Activated CD4-positive, alpha-beta T cell treated with anti-CD3 and anti-CD28 coated beads, Interleukin-2, amount 10 ng/mL, durations not matched to agents 7 days and 5 days (primary cell): ENCODE data around the gene DDX3Y. TPM values are rescaled to one million over a fixed set of nuclear protein-coding genes. Genes with fewer than 3 reads are reported as not detected.
A peak's percentile ranks its signal among the peaks of the same experiment; 100 is the strongest.

Experiments
- CTCF ChIA-PET: fragments of 350-600 bp; sonication (Branson Sonifier 250); formaldehyde crosslinking; loops from one replicate; lab custom pipeline; 2021; ENCODE audit warnings: antibody characterized with exemption; lab: Charles Lee
- POLR2A ChIA-PET: fragments of 350-600 bp; sonication (Branson Sonifier 250); formaldehyde crosslinking; loops from one replicate; lab custom pipeline; 2021; ENCODE audit warnings: antibody characterized with exemption; lab: Charles Lee
- DNase-seq: peaks from one replicate; pipeline ENCODE4 v3.0.0-alpha.2; 2020
- H3K27ac Mint-ChIP-seq: one replicate; pipeline ENCODE4 v1.8.0; 2021; ENCODE audit warnings: mild to moderate bottlenecking, moderate library complexity, mixed read lengths
- H3K27me3 Mint-ChIP-seq: one replicate; pipeline ENCODE4 v1.8.0; 2021; ENCODE audit warnings: mixed read lengths
- H3K36me3 Mint-ChIP-seq: one replicate; pipeline ENCODE4 v1.8.0; 2021; ENCODE audit warnings: low read depth, mixed read lengths
- H3K4me1 Mint-ChIP-seq: one replicate; pipeline ENCODE4 v1.8.0; 2021; ENCODE audit warnings: mixed read lengths
- H3K4me3 Mint-ChIP-seq: one replicate; pipeline ENCODE4 v1.8.0; 2021; ENCODE audit warnings: mild to moderate bottlenecking, moderate library complexity, mixed read lengths
- H3K9me3 Mint-ChIP-seq: one replicate; pipeline ENCODE4 v1.8.0; 2021; ENCODE audit warnings: mixed read lengths
- total RNA-seq, 2 experiments: library from RNA; stranded (reverse); gene quantifications; one replicate each; pipeline ENCODE4 v1.2.3, GENCODE V29; 2021

Gene DDX3Y
- 10 to 100 TPM; 66.8 to 68.1 TPM for total RNA-seq

- peaks cover 15% of the 10 kb centered on the region for H3K36me3 Mint-ChIP-seq
- peak; percentile 89 for DNase-seq
- POLR2A ChIA-PET = interaction anchor here (0.6 kb wide), 1 partner anchor 36 kb away, joined by 3 read pairs; no protein-coding TSS in a partner anchor
- CTCF ChIA-PET = no interaction called here
- H3K27ac Mint-ChIP-seq = peak within 1 kb of the TSS; percentile 99
- no peaks in the 10 kb centered on the region for H3K9me3 Mint-ChIP-seq
- no peaks in the 10 kb centered on the region for H3K27me3 Mint-ChIP-seq
- peaks cover 21% of the 10 kb centered on the region for H3K4me1 Mint-ChIP-seq
- H3K4me3 Mint-ChIP-seq = peak within 1 kb of the TSS; percentile 99
Observed at GRCh38 chrY:12904618-12905516, at the start of gene DDX3Y. DDX3Y (plus strand) TSS chrY:12904868; CDS start chrY:12904937, 69 bp downstream.

GRCh38 chrY:12855791-12856275 lies 48.8 kb upstream of the DDX3Y start:
- Mint-ChIP-seq H3K9me3 (no peaks in the 10 kb centered on the region), H3K27ac (no peak overlapping the region), H3K4me1 (no peaks in the 10 kb centered on the region), H3K27me3 (no peaks in the 10 kb centered on the region), H3K36me3 (peaks cover 29% of the 10 kb centered on the region), H3K4me3 (no peak overlapping the region)
- ChIA-PET CTCF (no interaction called here), POLR2A (no interaction called here)
- DNase-seq = no peak

- Mint-ChIP-seq H3K4me3 (no peak overlapping the region), H3K27ac (no peak overlapping the region), H3K36me3 (no peaks in the 10 kb centered on the region), H3K4me1 (no peaks in the 10 kb centered on the region), H3K9me3 (no peaks in the 10 kb centered on the region), H3K27me3 (no peaks in the 10 kb centered on the region)
- DNase-seq = no peak
- ChIA-PET CTCF (no interaction called here), POLR2A (interaction anchor here (0.6 kb wide), 1 partner anchor 707 kb away, joined by 3 read pairs; no protein-coding TSS in a partner anchor)
Observed at GRCh38 chrY:12867960-12868359, 36.7 kb upstream of the DDX3Y start.

- no peak overlapping the region for H3K27ac Mint-ChIP-seq
- H3K4me3 Mint-ChIP-seq = no peak overlapping the region
- H3K27me3 Mint-ChIP-seq = peaks cover 4% of the 10 kb centered on the region
- H3K4me1 Mint-ChIP-seq = no peaks in the 10 kb centered on the region
- no peaks in the 10 kb centered on the region for H3K36me3 Mint-ChIP-seq
- CTCF ChIA-PET = no interaction called here
- H3K9me3 Mint-ChIP-seq = no peaks in the 10 kb centered on the region
- no peak for DNase-seq
- POLR2A ChIA-PET = no interaction called here
Observed at GRCh38 chrY:12896973-12897372, 7.7 kb upstream of the DDX3Y start.

GRCh38 chrY:12898604-12899003 lies 6.1 kb upstream of the DDX3Y start:
- no peaks in the 10 kb centered on the region for H3K36me3 Mint-ChIP-seq
- peaks cover 4% of the 10 kb centered on the region for H3K27me3 Mint-ChIP-seq
- H3K9me3 Mint-ChIP-seq = no peaks in the 10 kb centered on the region
- no peak for DNase-seq
- CTCF ChIA-PET = no interaction called here
- H3K4me1 Mint-ChIP-seq = no peaks in the 10 kb centered on the region
- POLR2A ChIA-PET = interaction anchor here (0.6 kb wide), 1 partner anchor 243 kb away, joined by 3 read pairs; no protein-coding TSS in a partner anchor
- H3K27ac Mint-ChIP-seq = no peak overlapping the region
- no peak overlapping the region for H3K4me3 Mint-ChIP-seq

- Mint-ChIP-seq H3K36me3 (peaks cover 21% of the 10 kb centered on the region), H3K27me3 (no peaks in the 10 kb centered on the region), H3K4me1 (peaks cover 26% of the 10 kb centered on the region), H3K4me3 (peak overlapping the region; percentile 99), H3K27ac (peak overlapping the region; percentile 99), H3K9me3 (no peaks in the 10 kb centered on the region)
- CTCF ChIA-PET = no interaction called here
- POLR2A ChIA-PET = no interaction called here
- DNase-seq = peak; percentile 75
Observed at GRCh38 chrY:12905517-12905872, 827 bp downstream of the DDX3Y start.

GRCh38 chrY:12905895-12906294 lies 1.2 kb downstream of the DDX3Y start:
- H3K9me3 Mint-ChIP-seq = no peaks in the 10 kb centered on the region
- peaks cover 23% of the 10 kb centered on the region for H3K36me3 Mint-ChIP-seq
- ChIA-PET POLR2A (no interaction called here), CTCF (no interaction called here)
- peaks cover 26% of the 10 kb centered on the region for H3K4me1 Mint-ChIP-seq
- H3K27me3 Mint-ChIP-seq = no peaks in the 10 kb centered on the region
- DNase-seq = peak; percentile 7
- peak overlapping the region; percentile 99 for H3K4me3 Mint-ChIP-seq
- H3K27ac Mint-ChIP-seq = peak overlapping the region; percentile 99

GRCh38 chrY:12913541-12913940 lies 8.9 kb downstream of the DDX3Y start:
- DNase-seq = no peak
- CTCF ChIA-PET = no interaction called here
- Mint-ChIP-seq H3K27me3 (no peaks in the 10 kb centered on the region), H3K27ac (no peak overlapping the region), H3K4me1 (peaks cover 10% of the 10 kb centered on the region), H3K36me3 (peaks cover 44% of the 10 kb centered on the region), H3K9me3 (no peaks in the 10 kb centered on the region), H3K4me3 (no peak overlapping the region)
- POLR2A ChIA-PET = no interaction called here

GRCh38 chrY:12928043-12928442 lies 23.4 kb downstream of the DDX3Y start:
- Mint-ChIP-seq H3K36me3 (no peaks in the 10 kb centered on the region), H3K4me3 (no peak overlapping the region), H3K27ac (no peak overlapping the region), H3K27me3 (no peaks in the 10 kb centered on the region), H3K4me1 (peaks cover 2% of the 10 kb centered on the region), H3K9me3 (no peaks in the 10 kb centered on the region)
- DNase-seq = no peak
- ChIA-PET CTCF (no interaction called here), POLR2A (no interaction called here)

GRCh38 chrY:12941725-12942687 lies 37.3 kb downstream of the DDX3Y start:
- no peak overlapping the region for H3K4me3 Mint-ChIP-seq
- ChIA-PET POLR2A (no interaction called here), CTCF (no interaction called here)
- no peaks in the 10 kb centered on the region for H3K36me3 Mint-ChIP-seq
- no peaks in the 10 kb centered on the region for H3K9me3 Mint-ChIP-seq
- no peaks in the 10 kb centered on the region for H3K27me3 Mint-ChIP-seq
- no peaks in the 10 kb centered on the region for H3K4me1 Mint-ChIP-seq
- no peak overlapping the region for H3K27ac Mint-ChIP-seq
- DNase-seq = no peak
